ENCODE results near the gene C1orf198. TPM values are rescaled to one million over a fixed set of nuclear protein-coding genes. Genes with fewer than 3 reads are reported as not detected.

Gene C1orf198
- total RNA-seq, 1 experiment from 2014 or later = 22.9 TPM

- Histone ChIP-seq H3K4me2 (ENCODE audit: low read length) (no peak overlapping the region), H3K9me3 (ENCODE audit: control insufficient read depth in 1 of 2, insufficient read depth in 1 of 2, low read depth in 1 of 2, low read length in 2 of 2) (no peaks in the 10 kb centered on the region), H4K20me1 (ENCODE audit: insufficient read depth) (no peaks in the 10 kb centered on the region), H3K9ac (ENCODE audit: low read length) (no peak overlapping the region), H3K27ac (ENCODE audit: low read depth, low read length) (no peak overlapping the region), H3K79me2 (ENCODE audit: insufficient read depth, low read length) (no peaks in the 10 kb centered on the region), H3K4me3 (replicated peaks in 1 of 2; ENCODE audit: low read depth in 1 of 2, low read length in 2 of 2) (no peak overlapping the region), H3K9me2 (ENCODE audit: insufficient read depth) (no peaks in the 10 kb centered on the region), H3K27me3 (ENCODE audit: insufficient read depth, low read length) (no peaks in the 10 kb centered on the region), H3K36me3 (ENCODE audit: control insufficient read depth in 1 of 2, insufficient read depth in 2 of 2, low read length in 2 of 2) (no peaks in the 10 kb centered on the region), H3K4me1 (ENCODE audit: control insufficient read depth in 1 of 2, insufficient read depth in 2 of 2, low read length in 2 of 2) (no peaks in the 10 kb centered on the region), H2AFZ (ENCODE audit: low read depth, low read length, poor library complexity, severe bottlenecking) (no peak overlapping the region)
- no TSS peak for BruUV-seq (replicated peaks)
- ChIA-PET RAD21 (ENCODE audit: low non-redundant PET in 1 of 2, low total read pairs in 2 of 2, uncharacterized antibody in 2 of 2, unreplicated experiment in 2 of 2) (no interaction called here), POLR2A (no interaction called here), CTCF (interaction anchor here (1.2 kb wide), 1 partner anchor 96 kb away, joined by 3 read pairs; no protein-coding TSS in a partner anchor)
- ATAC-seq = no peak
- no peak for TF ChIP-seq POLR2AphosphoS5 (IDR thresholded peaks at IDR 0.05; ENCODE audit: low read depth, low read length)
- no peak for TF ChIP-seq RAD21 (IDR thresholded peaks at IDR 0.05; ENCODE audit: low read depth)
- TF ChIP-seq ZBTB33 (IDR thresholded peaks at IDR 0.05; ENCODE audit: extremely low read depth, insufficient replicate concordance, low read length) = no peak
- TF ChIP-seq POLR2A (IDR thresholded peaks at IDR 0.05; ENCODE audit: borderline replicate concordance, extremely low read depth, insufficient read depth, insufficient read length) = no peak
- no peak for TF ChIP-seq CEBPB (IDR thresholded peaks at IDR 0.05; ENCODE audit: low read depth)
- TF ChIP-seq EGR1 (IDR thresholded peaks at IDR 0.05; ENCODE audit: low read depth) = no peak
- TF ChIP-seq TCF7L2 (IDR thresholded peaks at IDR 0.05; ENCODE audit: borderline replicate concordance, extremely low read depth, insufficient read depth, insufficient read length) = no peak
- TF ChIP-seq FOSL1 (IDR thresholded peaks at IDR 0.05; ENCODE audit: low read depth) = no peak
- intact Hi-C loops (cut with micrococcal nuclease) = no loop called here
- DNase-seq (ENCODE audit: low read depth, low spot score) = no peak
These were observed 25.7 kb upstream of the C1orf198 start for GRCh38 chr1:230894032-230894431.

GRCh38 chr1:230892018-230892491 is 23.7 kb upstream of the C1orf198 start:
- Histone ChIP-seq H3K27me3 (ENCODE audit: insufficient read depth, low read length) (no peaks in the 10 kb centered on the region), H4K20me1 (ENCODE audit: insufficient read depth) (no peaks in the 10 kb centered on the region), H3K36me3 (ENCODE audit: control insufficient read depth in 1 of 2, insufficient read depth in 2 of 2, low read length in 2 of 2) (no peaks in the 10 kb centered on the region), H3K9ac (ENCODE audit: low read length) (no peak overlapping the region), H3K4me3 (replicated peaks in 1 of 2; ENCODE audit: low read depth in 1 of 2, low read length in 2 of 2) (no peak overlapping the region), H3K9me3 (ENCODE audit: control insufficient read depth in 1 of 2, insufficient read depth in 1 of 2, low read depth in 1 of 2, low read length in 2 of 2) (no peaks in the 10 kb centered on the region), H2AFZ (ENCODE audit: low read depth, low read length, poor library complexity, severe bottlenecking) (no peak overlapping the region), H3K4me2 (ENCODE audit: low read length) (no peak overlapping the region), H3K4me1 (ENCODE audit: control insufficient read depth in 1 of 2, insufficient read depth in 2 of 2, low read length in 2 of 2) (no peaks in the 10 kb centered on the region), H3K79me2 (ENCODE audit: insufficient read depth, low read length) (no peaks in the 10 kb centered on the region), H3K27ac (ENCODE audit: low read depth, low read length) (no peak overlapping the region), H3K9me2 (ENCODE audit: insufficient read depth) (no peaks in the 10 kb centered on the region)
- ChIA-PET POLR2A (no interaction called here), CTCF (no interaction called here), RAD21 (ENCODE audit: low non-redundant PET in 1 of 2, low total read pairs in 2 of 2, uncharacterized antibody in 2 of 2, unreplicated experiment in 2 of 2) (no interaction called here)
- ATAC-seq (no peak), DNase-seq (ENCODE audit: low read depth, low spot score) (no peak)
- intact Hi-C loops (cut with micrococcal nuclease) = no loop called here
- BruUV-seq (replicated peaks) = no TSS peak
- no peak for TF ChIP-seq ELF1 (IDR thresholded peaks at IDR 0.05; ENCODE audit: borderline replicate concordance, low read depth)
- no peak for TF ChIP-seq SP1 (IDR thresholded peaks at IDR 0.05; ENCODE audit: low read depth)
- no peak for TF ChIP-seq EZH2phosphoT487 (IDR thresholded peaks at IDR 0.05; ENCODE audit: borderline replicate concordance)
- no peak for TF ChIP-seq REST (IDR thresholded peaks at IDR 0.05; ENCODE audit: low read depth)
- TF ChIP-seq ZFX (IDR thresholded peaks at IDR 0.05) = no peak
- TF ChIP-seq CEBPB (IDR thresholded peaks at IDR 0.05; ENCODE audit: low read depth) = no peak
- no peak for TF ChIP-seq CTCF (IDR thresholded peaks at IDR 0.05 in 2 of 3, conservative IDR thresholded peaks at IDR 0.05 in 1 of 3; ENCODE audit: borderline replicate concordance in 1 of 3, insufficient read depth in 1 of 3, low read depth in 2 of 3, low read length in 2 of 3)
- no peak for TF ChIP-seq RAD21 (IDR thresholded peaks at IDR 0.05; ENCODE audit: low read depth)

Measured in HCT116 (cell line).